A673 (cell line): ENCODE results near the gene CLCN4.

Experiments used
- EZH2 ChIP-seq: fragments of 200-600 bp; sonication (generic); IDR thresholded peaks from 2 replicates; pipeline ENCODE4 v1.6.1; 2017; ENCODE audit warnings: borderline replicate concordance, low read depth, mild to moderate bottlenecking, mixed read lengths, antibody characterized with exemption, low read length; ENCODE audit not compliant: poor library complexity, severe bottlenecking
- TF ChIP-seq, protein P1 (sequence below): fragments of 300-800, 200-600 bp; sonication (generic); conservative IDR thresholded peaks from 2 replicates; pipeline ENCODE4 v1.5.1; 2017; ENCODE audit warnings: low read depth, mild to moderate bottlenecking, antibody characterized with exemption, low read length, moderate library complexity, mixed read lengths

DNA sequence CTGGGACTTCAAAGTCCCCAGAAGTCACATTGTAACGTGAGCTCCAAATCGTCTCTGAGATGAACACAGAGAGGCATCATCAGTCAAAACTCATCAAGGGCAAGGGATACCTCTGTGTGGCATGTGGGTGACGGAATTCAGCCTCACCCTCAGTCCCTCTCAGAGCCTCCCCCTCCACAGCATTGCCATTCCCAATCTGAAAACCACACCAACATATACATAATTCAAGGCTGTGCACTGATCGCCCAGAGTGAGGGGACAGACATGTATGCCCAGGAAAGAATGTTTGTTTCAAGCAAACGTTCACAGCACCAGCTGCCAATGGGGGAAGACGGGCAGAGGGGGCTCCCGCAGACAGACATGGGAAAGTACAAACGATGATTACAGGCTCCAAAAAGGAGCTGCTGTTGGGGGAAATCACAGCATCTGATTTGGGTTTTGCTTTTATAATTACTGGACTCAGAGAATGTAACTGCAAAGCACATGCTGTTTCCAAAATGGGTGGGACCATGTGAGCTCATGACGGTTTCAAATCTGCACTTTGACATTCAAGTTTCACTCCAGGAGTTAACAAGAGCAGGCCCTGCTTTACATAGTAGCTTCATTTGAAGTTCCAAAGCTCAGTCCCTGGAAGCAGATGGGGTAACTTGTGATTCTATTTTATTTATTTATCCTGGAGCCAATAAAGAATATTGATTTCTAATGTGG lies 88.3 kb downstream of the CLCN4 start:
- TF ChIP-seq, protein P1, sequence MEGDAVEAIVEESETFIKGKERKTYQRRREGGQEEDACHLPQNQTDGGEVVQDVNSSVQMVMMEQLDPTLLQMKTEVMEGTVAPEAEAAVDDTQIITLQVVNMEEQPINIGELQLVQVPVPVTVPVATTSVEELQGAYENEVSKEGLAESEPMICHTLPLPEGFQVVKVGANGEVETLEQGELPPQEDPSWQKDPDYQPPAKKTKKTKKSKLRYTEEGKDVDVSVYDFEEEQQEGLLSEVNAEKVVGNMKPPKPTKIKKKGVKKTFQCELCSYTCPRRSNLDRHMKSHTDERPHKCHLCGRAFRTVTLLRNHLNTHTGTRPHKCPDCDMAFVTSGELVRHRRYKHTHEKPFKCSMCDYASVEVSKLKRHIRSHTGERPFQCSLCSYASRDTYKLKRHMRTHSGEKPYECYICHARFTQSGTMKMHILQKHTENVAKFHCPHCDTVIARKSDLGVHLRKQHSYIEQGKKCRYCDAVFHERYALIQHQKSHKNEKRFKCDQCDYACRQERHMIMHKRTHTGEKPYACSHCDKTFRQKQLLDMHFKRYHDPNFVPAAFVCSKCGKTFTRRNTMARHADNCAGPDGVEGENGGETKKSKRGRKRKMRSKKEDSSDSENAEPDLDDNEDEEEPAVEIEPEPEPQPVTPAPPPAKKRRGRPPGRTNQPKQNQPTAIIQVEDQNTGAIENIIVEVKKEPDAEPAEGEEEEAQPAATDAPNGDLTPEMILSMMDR = no peak
- no peak for TF ChIP-seq EZH2
